Fibroblast of pulmonary artery (primary cell): ENCODE results near the gene MTMR3.

Experiments used
- DNase-seq: peaks from one replicate; pipeline ENCODE4 v3.0.0-alpha.2; 2010; ENCODE audit warnings: low read depth
- H3K4me3 ChIP-seq: replicated peaks from 2 replicates; pipeline ENCODE4 v1.5.1; 2011; ENCODE audit warnings: low read depth, mild to moderate bottlenecking, control low read depth, low read length, moderate library complexity
- TF ChIP-seq, protein P1 (sequence below): IDR thresholded peaks from 2 replicates; pipeline ENCODE4 v1.5.1; 2011; ENCODE audit warnings: mild to moderate bottlenecking, control low read depth, low read length, inconsistent platforms; ENCODE audit errors: missing control alignments

MTMR3 gene

DNA sequence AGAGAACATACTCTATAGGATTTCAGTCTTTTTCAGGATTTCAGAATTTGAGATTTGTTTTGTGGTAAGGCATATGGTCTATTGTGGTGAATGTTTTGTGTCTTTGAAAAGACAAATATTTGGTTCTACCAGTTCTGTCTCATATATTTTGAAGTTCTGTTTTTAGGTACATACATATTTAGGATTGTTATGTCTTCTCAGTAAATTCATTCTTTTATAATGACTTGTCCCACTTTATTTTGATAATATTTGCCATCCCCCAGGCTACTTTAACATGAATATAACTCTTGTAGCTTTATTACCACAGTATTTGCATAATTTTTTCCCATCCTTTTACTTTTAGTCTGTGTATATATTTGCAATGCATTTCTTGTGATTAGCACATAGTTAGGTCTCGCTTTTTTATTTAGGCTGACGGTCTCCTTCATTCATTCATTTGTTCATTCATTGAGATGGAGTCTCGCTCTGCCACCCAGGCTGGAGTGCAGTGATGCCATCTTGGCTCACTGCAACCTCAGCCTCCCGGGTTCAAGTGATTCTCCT lies 32.1 kb downstream of the MTMR3 start:
- TF ChIP-seq, protein P1, sequence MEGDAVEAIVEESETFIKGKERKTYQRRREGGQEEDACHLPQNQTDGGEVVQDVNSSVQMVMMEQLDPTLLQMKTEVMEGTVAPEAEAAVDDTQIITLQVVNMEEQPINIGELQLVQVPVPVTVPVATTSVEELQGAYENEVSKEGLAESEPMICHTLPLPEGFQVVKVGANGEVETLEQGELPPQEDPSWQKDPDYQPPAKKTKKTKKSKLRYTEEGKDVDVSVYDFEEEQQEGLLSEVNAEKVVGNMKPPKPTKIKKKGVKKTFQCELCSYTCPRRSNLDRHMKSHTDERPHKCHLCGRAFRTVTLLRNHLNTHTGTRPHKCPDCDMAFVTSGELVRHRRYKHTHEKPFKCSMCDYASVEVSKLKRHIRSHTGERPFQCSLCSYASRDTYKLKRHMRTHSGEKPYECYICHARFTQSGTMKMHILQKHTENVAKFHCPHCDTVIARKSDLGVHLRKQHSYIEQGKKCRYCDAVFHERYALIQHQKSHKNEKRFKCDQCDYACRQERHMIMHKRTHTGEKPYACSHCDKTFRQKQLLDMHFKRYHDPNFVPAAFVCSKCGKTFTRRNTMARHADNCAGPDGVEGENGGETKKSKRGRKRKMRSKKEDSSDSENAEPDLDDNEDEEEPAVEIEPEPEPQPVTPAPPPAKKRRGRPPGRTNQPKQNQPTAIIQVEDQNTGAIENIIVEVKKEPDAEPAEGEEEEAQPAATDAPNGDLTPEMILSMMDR, result no peak
- no peak overlapping the region for H3K4me3 ChIP-seq
- DNase-seq, result no peak

DNA sequence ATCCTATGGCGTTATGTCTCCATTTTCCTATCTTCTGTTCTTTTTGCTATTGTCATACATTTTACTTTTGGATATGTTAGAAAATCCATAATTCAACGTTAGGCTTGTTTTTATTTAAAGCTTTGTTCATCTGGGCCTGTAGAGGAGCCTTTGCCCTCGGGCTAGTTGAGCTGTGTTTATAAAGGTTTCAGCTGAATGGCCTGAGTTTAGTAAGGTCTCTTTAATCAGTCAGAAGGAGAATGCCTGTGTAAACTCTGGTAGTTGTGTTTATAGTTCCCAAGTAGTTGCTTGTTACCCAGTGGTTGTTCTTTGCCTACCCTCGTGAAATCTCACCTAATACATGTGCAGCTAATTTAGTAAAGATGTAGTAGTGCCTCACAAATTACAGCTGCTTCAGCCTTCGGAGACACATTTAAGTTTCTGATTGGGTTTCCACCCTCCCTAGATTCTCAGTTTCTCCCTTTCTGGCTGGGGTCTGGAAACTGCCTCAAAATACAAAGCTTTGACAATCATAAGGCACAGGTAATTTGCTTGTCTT lies 33.1 kb downstream of the MTMR3 start:
- H3K4me3 ChIP-seq, result no peak overlapping the region
- DNase-seq, result no peak
- TF ChIP-seq, protein P1, result no peak

DNA sequence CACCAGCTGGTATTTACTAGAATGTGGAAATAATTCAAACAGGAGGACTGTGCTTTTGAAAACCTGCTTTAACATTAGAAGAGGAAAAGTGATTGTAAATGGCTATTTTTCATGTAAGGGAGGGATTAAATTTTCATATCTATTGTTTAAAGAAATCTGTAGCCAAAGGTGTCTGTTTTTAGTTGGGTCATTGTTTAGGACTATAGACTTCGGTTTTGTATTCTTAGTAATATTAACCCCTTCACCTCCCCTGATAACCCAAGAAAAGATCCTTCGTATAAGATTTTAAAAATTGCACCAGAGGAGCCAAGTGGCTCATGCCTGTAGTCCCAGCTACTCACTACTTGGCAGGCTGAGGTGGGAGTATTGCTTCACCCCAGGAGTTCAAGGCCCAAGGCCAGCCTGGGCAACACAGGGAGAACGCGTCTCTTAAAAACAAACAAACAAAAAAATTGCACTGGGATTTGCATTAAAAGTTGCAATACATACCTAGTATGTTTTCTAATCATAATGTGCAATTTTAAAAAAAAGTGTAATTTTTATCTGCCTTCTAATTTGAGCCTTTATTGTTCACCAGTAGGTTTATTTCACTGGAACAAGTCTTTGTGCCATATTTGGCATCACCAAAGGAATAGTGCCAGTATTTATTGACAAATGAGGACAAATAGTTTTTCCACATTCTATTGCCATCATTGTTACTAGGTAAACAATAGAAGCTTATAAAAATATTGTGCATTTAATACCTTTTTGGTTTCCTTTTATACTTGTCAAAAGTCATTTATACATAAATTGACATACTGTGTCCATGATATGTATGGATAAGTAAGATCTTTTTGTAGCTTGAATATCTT lies 34.3 kb downstream of the MTMR3 start:
- DNase-seq, result peak; percentile 58
- TF ChIP-seq, protein P1, result no peak
- H3K4me3 ChIP-seq, result no peak overlapping the region

DNA sequence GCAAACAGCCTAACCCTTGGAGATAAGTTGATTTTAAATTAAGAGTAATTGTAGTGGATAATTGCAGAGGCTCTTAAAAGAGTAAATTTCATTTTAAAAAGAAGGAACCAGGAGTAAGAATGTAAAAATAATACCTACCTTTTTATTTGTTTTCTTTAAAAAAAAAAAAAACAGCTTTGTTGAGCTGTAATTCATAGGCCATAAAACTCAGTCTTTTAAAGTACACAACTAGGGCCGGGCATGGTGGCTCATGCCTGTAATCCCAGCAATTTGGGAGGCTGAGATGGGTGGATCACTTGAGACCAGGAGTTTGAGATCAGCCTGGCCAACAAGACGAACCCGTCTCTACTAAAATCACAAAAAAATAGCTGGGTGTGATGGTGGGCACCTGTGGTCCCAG lies 42.4 kb downstream of the MTMR3 start:
- DNase-seq, result no peak
- TF ChIP-seq, protein P1, result no peak
- H3K4me3 ChIP-seq, result no peak overlapping the region

DNA sequence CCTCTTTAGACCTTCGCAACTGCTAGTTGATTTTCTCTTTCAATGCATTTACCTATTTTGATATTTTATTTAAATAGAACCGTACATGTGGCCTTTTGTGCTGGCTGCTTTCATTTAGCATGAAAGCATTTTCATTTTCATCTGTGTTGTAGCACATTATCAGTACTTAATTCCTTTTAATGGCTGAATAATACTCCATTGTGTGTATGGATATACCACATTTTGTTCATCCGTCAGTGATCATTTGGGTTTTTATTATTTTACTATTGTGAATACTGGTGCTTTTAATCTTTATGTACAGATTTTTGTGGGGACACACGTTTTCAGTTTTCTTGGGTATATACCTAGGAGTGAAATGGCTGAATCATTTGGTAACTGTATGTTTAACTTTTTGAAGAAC lies 43.1 kb downstream of the MTMR3 start:
- no peak for DNase-seq
- TF ChIP-seq, protein P1, result no peak

DNA sequence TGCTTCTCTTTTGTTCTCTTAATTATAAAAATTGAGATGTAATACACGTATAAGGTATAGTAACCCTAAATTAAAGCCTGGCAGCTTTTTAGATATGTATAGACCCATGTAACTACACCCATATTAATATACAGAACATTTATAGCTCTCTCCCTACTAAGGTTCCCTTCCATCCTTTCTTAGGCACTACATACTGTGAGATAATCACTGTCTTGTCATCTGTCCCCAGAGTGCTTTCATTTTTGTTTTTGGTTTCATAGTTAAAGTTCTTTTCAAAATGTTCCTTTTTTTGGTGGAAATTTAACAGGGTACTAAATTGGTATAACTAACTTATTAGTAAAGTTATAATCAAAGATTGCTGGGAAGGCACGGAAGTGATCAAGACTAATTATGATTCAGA lies 49.2 kb downstream of the MTMR3 start:
- DNase-seq, result no peak
- TF ChIP-seq, protein P1, result no peak
- no peak overlapping the region for H3K4me3 ChIP-seq

More for the DNA sequence above, 43.1 kb downstream of the MTMR3 start:
- H3K4me3 ChIP-seq, result no peak overlapping the region

DNA sequence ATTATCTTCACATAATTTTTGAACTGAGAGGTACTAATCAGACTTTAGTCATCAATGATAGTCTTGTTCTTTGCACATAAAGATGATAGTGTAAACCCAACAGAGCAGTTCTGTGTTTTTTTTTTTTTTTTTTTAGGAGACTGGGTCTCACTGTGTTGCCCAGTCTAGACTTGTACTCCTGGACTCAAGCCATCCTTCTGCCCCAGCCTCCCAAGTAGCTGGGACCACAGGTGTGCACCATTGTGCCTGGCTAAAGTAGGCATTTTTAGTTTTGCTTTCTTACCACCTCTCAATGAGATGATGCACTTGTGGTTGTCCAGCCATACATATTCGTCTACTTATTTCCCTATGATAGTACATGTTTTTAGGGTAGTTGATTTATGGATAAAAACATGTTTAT lies 50.6 kb downstream of the MTMR3 start:
- H3K4me3 ChIP-seq, result no peak overlapping the region
- TF ChIP-seq, protein P1, result no peak
- no peak for DNase-seq
